NCI-H2227 treated with DMSO at 0.1 percent for 48 hours (cell line): ENCODE data around the gene GPRC5A.

Source experiments
- DNase-seq: peaks from one replicate; lab custom pipeline; 2025; lab: John Stamatoyannopoulos, UW

The GPRC5A gene

GRCh38 chr12:12941450-12942350, 50.3 kb downstream of the GPRC5A start:
- DNase-seq = no peak

- no peak for DNase-seq
Observed at GRCh38 chr12:12943586-12944260, 52.4 kb downstream of the GPRC5A start.

- DNase-seq = no peak
Observed at GRCh38 chr12:12945591-12945990, 54.2 kb downstream of the GPRC5A start.

- DNase-seq = no peak
Observed at GRCh38 chr12:12946686-12947355, 55.5 kb downstream of the GPRC5A start.

- no peak for DNase-seq
Observed at GRCh38 chr12:12947902-12948301, 56.5 kb downstream of the GPRC5A start.

GRCh38 chr12:12951504-12951903, 60.1 kb downstream of the GPRC5A start:
- DNase-seq = no peak

- no peak for DNase-seq
Observed at GRCh38 chr12:12952036-12952435, 60.7 kb downstream of the GPRC5A start, which contains the start of gene GPRC5D. TSS of gene GPRC5D (minus strand) at chr12:12952170. CDS start at chr12:12950384, 1,786 bp downstream.

GRCh38 chr12:12954356-12954755, 63.0 kb downstream of the GPRC5A start:
- peak; percentile 6 for DNase-seq

- DNase-seq = no peak
Observed at GRCh38 chr12:12954878-12955625, 63.7 kb downstream of the GPRC5A start.

GRCh38 chr12:12958886-12959285, 67.5 kb downstream of the GPRC5A start:
- DNase-seq = no peak

- DNase-seq = no peak
Observed at GRCh38 chr12:12960639-12961209, 69.4 kb downstream of the GPRC5A start.

GRCh38 chr12:12964255-12964654, 72.9 kb downstream of the GPRC5A start:
- DNase-seq = no peak

- no peak for DNase-seq
Observed at GRCh38 chr12:12965836-12966235, 74.5 kb downstream of the GPRC5A start.
